Peyer's patch (tissue), 4 donors: ENCODE measurements around the gene DHRS2. TPM values are rescaled to one million over a fixed set of nuclear protein-coding genes. Genes with fewer than 3 reads are reported as not detected.
A peak's percentile ranks its signal among the peaks of the same experiment; 100 is the strongest.
"Not testable (repeated sequence)": the region's sequence is repeated elsewhere in the genome, so short reads cannot be mapped to it uniquely, and the experiment has no call there.

Experiments used
- DNase-seq, 3 donors: peaks; one replicate each; pipeline ENCODE4 v3.0.0-alpha.2; 2017 to 2019
- H3K27ac ChIP-seq, 4 donors: fragments of 200-600 bp; sonication (generic); one replicate each; pipeline ENCODE4 v1.5.1; 2016 to 2019
- H3K27me3 ChIP-seq, 2 donors: fragments of 200-600 bp; sonication (generic); one replicate each; pipeline ENCODE4 v1.5.1; 2019
- H3K36me3 ChIP-seq, 3 donors: fragments of 200-600 bp; sonication (generic); one replicate each; pipeline ENCODE4 v1.5.1; 2016 to 2019
- H3K4me1 ChIP-seq, 4 donors: fragments of 200-600 bp; sonication (generic); one replicate each; pipeline ENCODE4 v1.5.1; 2016 to 2019
- H3K4me3 ChIP-seq, 4 donors: fragments of 200-600 bp; sonication (generic); 1 replicate in 3 of 4; 2 replicates in 1 of 4; pipeline ENCODE4 v1.5.1; 2016 to 2019; ENCODE audit warnings: mild to moderate bottlenecking in 1 of 4
- H3K9me3 ChIP-seq, 4 donors: fragments of 200-600 bp; sonication (generic); one replicate each; pipeline ENCODE4 v1.5.1; 2016 to 2019; ENCODE audit warnings: mild to moderate bottlenecking in 1 of 4
- CTCF ChIP-seq, 6 experiments: fragments of 450-650 bp in 4 of 6; fragments of 200-600 bp in 2 of 6; sonication (generic) in 1 of 6; IDR thresholded peaks; one replicate each; pipeline ENCODE4 v1.5.1; 2017 to 2019; ENCODE audit warnings: antibody characterized with exemption in 6 of 6, mild to moderate bottlenecking in 3 of 6, moderate library complexity in 1 of 6
- POLR2A ChIP-seq, 2 donors: fragments of 450-650 bp; IDR thresholded peaks; one replicate each; pipeline ENCODE4 v1.5.1; 2017; ENCODE audit warnings: antibody characterized with exemption in 2 of 2, mild to moderate bottlenecking in 2 of 2, moderate library complexity in 2 of 2
- total RNA-seq, 4 donors: library from RNA; depleted of rRNA; stranded (reverse); fragments of >200 nt; gene quantifications; one replicate each; pipeline ENCODE4 v1.1.0, GENCODE V29; 2016

The DHRS2 gene
- total RNA-seq, 4 donors from 2014 or later = not detected

GRCh38 chr14:23609001-23609400, 27.2 kb upstream of the DHRS2 start:
- Histone ChIP-seq H3K36me3 (no peaks in the 10 kb centered on the region), H3K4me3 (no peak overlapping the region), H3K9me3 (no peaks in the 10 kb centered on the region), H3K27ac (no peak overlapping the region), H3K27me3 (no peaks in the 10 kb centered on the region), H3K4me1 (peaks cover 0 to 19% (median 5%) of the 10 kb centered on the region in 4 donors)
- DNase-seq = no peak
- no peak for TF ChIP-seq CTCF (IDR thresholded peaks at IDR 0.05)
- TF ChIP-seq POLR2A (IDR thresholded peaks at IDR 0.05) = no peak

GRCh38 chr14:23609411-23610089, 26.6 kb upstream of the DHRS2 start:
- DNase-seq = peak in 1 of 3 donors; percentile 72
- H3K9me3 ChIP-seq, H3K36me3 ChIP-seq, H3K27me3 ChIP-seq, H3K4me3 ChIP-seq: not testable (repeated sequence)
- Histone ChIP-seq H3K27ac (peak overlapping the region; percentile 42 to 71 (median 45)), H3K4me1 (peaks cover 0 to 19% (median 5%) of the 10 kb centered on the region in 4 donors)

DNA sequence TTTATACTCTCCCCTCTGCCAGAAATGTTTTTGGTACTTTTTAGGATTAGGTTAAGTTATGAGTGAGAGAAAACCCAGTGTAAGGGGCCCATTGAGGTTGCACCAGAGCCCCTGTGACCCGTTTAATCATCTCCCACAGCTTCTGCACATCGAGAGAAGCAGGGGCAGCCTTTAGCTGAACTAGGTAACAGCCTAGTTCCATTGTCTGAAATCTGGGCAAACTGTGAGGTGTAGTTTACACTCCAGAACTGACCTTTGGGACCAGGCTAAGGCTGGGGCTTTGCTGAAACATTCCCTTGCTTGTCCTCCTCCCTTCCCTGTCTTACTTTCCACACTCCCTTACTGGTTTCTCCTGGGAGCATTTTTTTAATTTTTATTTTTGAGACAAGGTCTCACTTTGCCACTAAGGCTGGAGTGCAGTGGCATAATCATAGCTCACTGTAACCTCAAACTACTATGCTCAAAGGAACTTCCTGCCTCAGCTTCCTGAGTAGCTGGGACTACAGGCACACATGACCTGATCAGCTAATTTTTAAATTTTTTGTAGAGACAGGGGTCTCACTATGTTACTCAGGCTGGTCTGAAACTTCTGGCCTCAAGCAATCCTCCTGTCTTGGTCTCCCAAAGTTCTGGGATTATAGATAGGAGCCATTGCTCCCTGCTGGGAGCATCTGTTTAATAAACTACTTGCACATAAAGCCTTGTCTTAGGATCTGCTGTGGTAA, 25.9 kb upstream of the DHRS2 start:
- no peak for DNase-seq
- Histone ChIP-seq H3K27me3 (no peaks in the 10 kb centered on the region), H3K9me3 (no peaks in the 10 kb centered on the region), H3K36me3 (no peaks in the 10 kb centered on the region), H3K27ac (peak overlapping the region; percentile 42 to 71 (median 45)), H3K4me1 (peaks cover 0 to 19% (median 5%) of the 10 kb centered on the region in 4 donors), H3K4me3 (no peak overlapping the region)
- no peak for TF ChIP-seq POLR2A (IDR thresholded peaks at IDR 0.05)
- no peak for TF ChIP-seq CTCF (IDR thresholded peaks at IDR 0.05)

- Histone ChIP-seq H3K4me1 (peaks cover 0 to 19% (median 5%) of the 10 kb centered on the region in 4 donors), H3K27ac (peak overlapping the region; percentile 32 to 71 (median 45))
- no peak for DNase-seq
Observed at GRCh38 chr14:23610815-23611289, 25.3 kb upstream of the DHRS2 start.

GRCh38 chr14:23612354-23612732, 23.8 kb upstream of the DHRS2 start:
- H3K9me3 ChIP-seq = no peaks in the 10 kb centered on the region
- no peak for TF ChIP-seq CTCF (IDR thresholded peaks at IDR 0.05)
- TF ChIP-seq POLR2A (IDR thresholded peaks at IDR 0.05) = no peak
- no peak overlapping the region for H3K27ac ChIP-seq
- H3K27me3 ChIP-seq = no peaks in the 10 kb centered on the region
- no peak for DNase-seq
- no peaks in the 10 kb centered on the region for H3K36me3 ChIP-seq
- no peak overlapping the region for H3K4me3 ChIP-seq
- H3K4me1 ChIP-seq = peaks cover 0 to 19% (median 5%) of the 10 kb centered on the region in 4 donors

More at GRCh38 chr14:23610815-23611289, 25.3 kb upstream of the DHRS2 start:
- Histone ChIP-seq H3K9me3 (no peaks in the 10 kb centered on the region), H3K36me3 (no peaks in the 10 kb centered on the region), H3K27me3 (no peaks in the 10 kb centered on the region), H3K4me3 (no peak overlapping the region)
- TF ChIP-seq POLR2A (IDR thresholded peaks at IDR 0.05) (no peak), CTCF (IDR thresholded peaks at IDR 0.05) (no peak)

DNA sequence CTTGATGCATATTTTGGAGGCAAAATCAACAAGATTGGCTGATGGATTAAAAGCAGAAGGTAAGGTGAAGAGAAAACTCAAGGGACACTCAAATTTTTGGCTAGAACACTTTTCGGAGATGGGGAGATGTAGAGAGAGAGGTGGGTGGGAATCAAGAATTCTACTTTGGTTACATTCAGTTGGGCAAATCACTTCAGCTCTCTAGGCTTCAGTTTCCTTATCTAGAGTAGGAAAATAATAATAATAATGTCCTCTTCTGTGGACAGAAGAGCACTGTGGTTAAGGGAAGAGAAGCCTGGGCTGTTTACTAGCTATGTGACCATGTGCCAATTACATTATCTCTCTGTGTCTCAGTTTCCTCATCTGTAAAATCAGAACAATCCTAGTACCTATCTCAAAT, 23.4 kb upstream of the DHRS2 start:
- Histone ChIP-seq H3K27ac (no peak overlapping the region), H3K4me1 (peaks cover 0 to 19% (median 5%) of the 10 kb centered on the region in 4 donors), H3K9me3 (no peaks in the 10 kb centered on the region), H3K4me3 (no peak overlapping the region), H3K27me3 (no peaks in the 10 kb centered on the region), H3K36me3 (no peaks in the 10 kb centered on the region)
- DNase-seq = no peak
- TF ChIP-seq CTCF (IDR thresholded peaks at IDR 0.05) (no peak), POLR2A (IDR thresholded peaks at IDR 0.05) (no peak)
